CD4-positive, CD25-positive, alpha-beta regulatory T cell (primary cell): ENCODE results near the gene YBX2. TPM values are rescaled to one million over a fixed set of nuclear protein-coding genes. Genes with fewer than 3 reads are reported as not detected.

Experiments used
- ATAC-seq, 2 donors: fragments of 150-1000 bp; cut with Tn5 transposase; one replicate each; pipeline ENCODE4 v1.10.0; 2021; ENCODE audit warnings: low read depth in 2 of 2, moderate number of reproducible peaks in 2 of 2, moderate library complexity in 1 of 2
- DNase-seq, 3 donors: peaks; one replicate each; pipeline versions ENCODE4 v3.0.0 to v3.0.0-alpha.2; 2012 to 2022; ENCODE audit warnings: mixed read lengths in 1 of 3
- H3K27ac ChIP-seq: one replicate; pipeline ENCODE4 v1.7.0; 2013; ENCODE audit warnings: mild to moderate bottlenecking, low read length; ENCODE audit not compliant: insufficient read depth, poor library complexity, severe bottlenecking
- H3K27me3 ChIP-seq: one replicate; pipeline ENCODE4 v1.7.0; 2013; ENCODE audit warnings: low read length; ENCODE audit not compliant: control insufficient read depth, insufficient read depth
- H3K36me3 ChIP-seq: one replicate; pipeline ENCODE4 v1.7.0; 2013; ENCODE audit warnings: mild to moderate bottlenecking, low read length, moderate library complexity; ENCODE audit not compliant: control insufficient read depth, insufficient read depth
- H3K4me1 ChIP-seq: 2 replicates; pipeline ENCODE4 v1.7.0; 2013; ENCODE audit warnings: mild to moderate bottlenecking, low read length; ENCODE audit not compliant: insufficient read depth, control insufficient read depth, poor library complexity, severe bottlenecking
- H3K4me3 ChIP-seq: one replicate; pipeline ENCODE4 v1.7.0; 2013; ENCODE audit warnings: low read depth, mild to moderate bottlenecking, low read length, moderate library complexity
- H3K9me3 ChIP-seq, 2 experiments: 1 replicate in 1 of 2; 2 replicates in 1 of 2; pipeline ENCODE4 v1.7.0; 2013; ENCODE audit warnings: low read length in 2 of 2, mild to moderate bottlenecking in 1 of 2, moderate library complexity in 1 of 2; ENCODE audit not compliant: control insufficient read depth in 2 of 2
- H3K27ac Mint-ChIP-seq, 3 donors: one replicate each; pipeline ENCODE4 v1.8.0; 2020 to 2022; ENCODE audit warnings: mild to moderate bottlenecking in 3 of 3, mixed read lengths in 3 of 3, moderate library complexity in 2 of 3
- H3K27me3 Mint-ChIP-seq: one replicate; pipeline ENCODE4 v1.8.0; 2022; ENCODE audit warnings: mild to moderate bottlenecking, mixed read lengths
- H3K36me3 Mint-ChIP-seq: one replicate; pipeline ENCODE4 v1.8.0; 2020; ENCODE audit warnings: mixed read lengths
- H3K4me1 Mint-ChIP-seq, 4 donors: one replicate each; pipeline ENCODE4 v1.8.0; 2020 to 2022; ENCODE audit warnings: mixed read lengths in 4 of 4, mild to moderate bottlenecking in 1 of 4
- H3K4me3 Mint-ChIP-seq, 4 donors: one replicate each; pipeline ENCODE4 v1.8.0; 2020 to 2022; ENCODE audit warnings: mild to moderate bottlenecking in 4 of 4, mixed read lengths in 4 of 4, moderate library complexity in 3 of 4
- H3K9me3 Mint-ChIP-seq, 7 donors: one replicate each; pipeline ENCODE4 v1.8.0; 2020 to 2022; ENCODE audit warnings: mixed read lengths in 7 of 7, mild to moderate bottlenecking in 3 of 7, moderate library complexity in 2 of 7
- polyA plus RNA-seq, 4 donors: library from polyadenylated mRNA; unstranded; fragments of 300-500 nt; fragmentation: Illumina TruSeq; gene quantifications; one replicate each; pipeline ENCODE4 v1.2.3, GENCODE V29; 2021
- total RNA-seq: library from RNA; stranded (reverse); gene quantifications from one replicate; pipeline ENCODE4 v1.2.3, GENCODE V29; 2022

Gene YBX2
- total and polyA plus RNA-seq, 5 donors from 2014 or later = not detected

GRCh38 chr17:7293159-7293558 is 1.3 kb downstream of the YBX2 start:
- Mint-ChIP-seq H3K27ac (peak overlapping the region in 1 of 3 donors; percentile 76), H3K27me3 (peaks cover 46% of the 10 kb centered on the region), H3K4me1 (peaks cover 4 to 27% (median 9%) of the 10 kb centered on the region in 4 donors), H3K9me3 (no peaks in the 10 kb centered on the region), H3K36me3 (peaks cover 3% of the 10 kb centered on the region), H3K4me3 (peak overlapping the region; percentile 70 to 75 (median 72))
- Histone ChIP-seq H3K4me3 (no peak overlapping the region), H3K9me3 (no peaks in the 10 kb centered on the region), H3K27me3 (peaks cover 10% of the 10 kb centered on the region), H3K36me3 (no peaks in the 10 kb centered on the region), H3K4me1 (peaks cover 31% of the 10 kb centered on the region), H3K27ac (no peak overlapping the region)
- ATAC-seq (no peak), DNase-seq (no peak)

- Histone ChIP-seq H3K9me3 (no peaks in the 10 kb centered on the region), H3K27ac (no peak overlapping the region), H3K27me3 (peaks cover 10% of the 10 kb centered on the region), H3K4me1 (peaks cover 31% of the 10 kb centered on the region), H3K4me3 (no peak overlapping the region), H3K36me3 (no peaks in the 10 kb centered on the region)
- Mint-ChIP-seq H3K27me3 (peaks cover 50% of the 10 kb centered on the region), H3K4me1 (peaks cover 4 to 27% (median 9%) of the 10 kb centered on the region in 4 donors), H3K4me3 (peak overlapping the region in 2 of 4 donors; percentile 38 to 57), H3K36me3 (peaks cover 3% of the 10 kb centered on the region), H3K9me3 (no peaks in the 10 kb centered on the region), H3K27ac (no peak overlapping the region)
- ATAC-seq (no peak), DNase-seq (no peak)
These were observed 1.7 kb downstream of the YBX2 start for GRCh38 chr17:7292729-7293128.

GRCh38 chr17:7292194-7292593 is 2.2 kb downstream of the YBX2 start:
- H3K27me3 Mint-ChIP-seq = peaks cover 55% of the 10 kb centered on the region
- H3K36me3 ChIP-seq = no peaks in the 10 kb centered on the region
- H3K9me3 Mint-ChIP-seq = no peaks in the 10 kb centered on the region
- peak overlapping the region in 2 of 4 donors; percentile 15 to 32 for H3K4me3 Mint-ChIP-seq
- H3K27ac Mint-ChIP-seq = no peak overlapping the region
- H3K27ac ChIP-seq = no peak overlapping the region
- ATAC-seq = no peak
- peaks cover 10% of the 10 kb centered on the region for H3K27me3 ChIP-seq
- H3K36me3 Mint-ChIP-seq = peaks cover 3% of the 10 kb centered on the region
- no peak overlapping the region for H3K4me3 ChIP-seq
- peaks cover 31% of the 10 kb centered on the region for H3K4me1 ChIP-seq
- DNase-seq = no peak
- H3K9me3 ChIP-seq = no peaks in the 10 kb centered on the region
- peaks cover 4 to 27% (median 9%) of the 10 kb centered on the region in 4 donors for H3K4me1 Mint-ChIP-seq

DNA sequence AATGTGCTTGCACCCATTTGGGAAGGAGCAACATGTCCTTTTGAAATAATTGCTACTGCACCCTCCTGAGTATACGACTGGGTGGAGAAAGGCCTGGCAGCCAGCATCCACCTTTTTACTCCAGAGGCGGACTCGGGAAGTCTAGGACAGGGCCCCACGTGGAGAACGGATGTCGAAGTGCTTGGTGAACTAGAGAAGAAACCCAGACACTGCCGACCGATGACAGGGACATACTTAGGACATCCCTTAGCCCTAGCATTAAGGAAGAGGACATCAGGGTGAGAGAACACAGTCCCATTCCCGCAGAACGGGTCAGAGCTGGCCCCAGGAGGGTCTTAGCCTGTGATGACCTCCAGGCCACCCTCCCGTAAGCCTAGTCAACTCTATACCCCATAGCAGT is 3.8 kb downstream of the YBX2 start:
- H3K27me3 Mint-ChIP-seq = peaks cover 52% of the 10 kb centered on the region
- H3K36me3 ChIP-seq = no peaks in the 10 kb centered on the region
- peaks cover 4 to 18% (median 6%) of the 10 kb centered on the region in 4 donors for H3K4me1 Mint-ChIP-seq
- no peak overlapping the region for H3K4me3 Mint-ChIP-seq
- peaks cover 21% of the 10 kb centered on the region for H3K4me1 ChIP-seq
- DNase-seq (no peak), ATAC-seq (no peak)
- H3K9me3 ChIP-seq = no peaks in the 10 kb centered on the region
- peaks cover 3% of the 10 kb centered on the region for H3K36me3 Mint-ChIP-seq
- peaks cover 11% of the 10 kb centered on the region for H3K27me3 ChIP-seq
- H3K4me3 ChIP-seq = no peak overlapping the region
- H3K27ac ChIP-seq = no peak overlapping the region
- peaks cover 0 to 1% (median 0%) of the 10 kb centered on the region in 7 donors for H3K9me3 Mint-ChIP-seq
- H3K27ac Mint-ChIP-seq = no peak overlapping the region

GRCh38 chr17:7290166-7290565 is 4.3 kb downstream of the YBX2 start:
- Histone ChIP-seq H3K36me3 (no peaks in the 10 kb centered on the region), H3K27me3 (peaks cover 11% of the 10 kb centered on the region), H3K9me3 (no peaks in the 10 kb centered on the region), H3K27ac (no peak overlapping the region), H3K4me1 (peaks cover 16% of the 10 kb centered on the region), H3K4me3 (no peak overlapping the region)
- Mint-ChIP-seq H3K4me1 (peaks cover 1 to 13% (median 5%) of the 10 kb centered on the region in 4 donors), H3K4me3 (no peak overlapping the region), H3K27ac (no peak overlapping the region), H3K36me3 (peaks cover 3% of the 10 kb centered on the region), H3K27me3 (peaks cover 46% of the 10 kb centered on the region), H3K9me3 (peaks cover 0 to 1% (median 0%) of the 10 kb centered on the region in 7 donors)
- no peak for ATAC-seq
- DNase-seq = no peak

- Mint-ChIP-seq H3K27me3 (peaks cover 46% of the 10 kb centered on the region), H3K36me3 (peaks cover 3% of the 10 kb centered on the region), H3K9me3 (peaks cover 0 to 1% (median 0%) of the 10 kb centered on the region in 7 donors), H3K27ac (no peak overlapping the region), H3K4me3 (no peak overlapping the region), H3K4me1 (peaks cover 0 to 9% (median 5%) of the 10 kb centered on the region in 4 donors)
- Histone ChIP-seq H3K9me3 (no peaks in the 10 kb centered on the region), H3K36me3 (no peaks in the 10 kb centered on the region), H3K27me3 (peaks cover 11% of the 10 kb centered on the region), H3K4me1 (peaks cover 9% of the 10 kb centered on the region), H3K4me3 (no peak overlapping the region), H3K27ac (no peak overlapping the region)
- ATAC-seq = no peak
- DNase-seq = no peak
These were observed 5.0 kb downstream of the YBX2 start for GRCh38 chr17:7289256-7290032.

- peaks cover 56% of the 10 kb centered on the region for H3K27me3 Mint-ChIP-seq
- H3K4me1 Mint-ChIP-seq = peaks cover 0 to 24% (median 7%) of the 10 kb centered on the region in 4 donors
- H3K27me3 ChIP-seq = peaks cover 2% of the 10 kb centered on the region
- no peaks in the 10 kb centered on the region for H3K36me3 ChIP-seq
- H3K4me1 ChIP-seq = peaks cover 19% of the 10 kb centered on the region
- ATAC-seq (no peak), DNase-seq (no peak)
- no peak overlapping the region for H3K27ac ChIP-seq
- peaks cover 0 to 1% (median 0%) of the 10 kb centered on the region in 7 donors for H3K9me3 Mint-ChIP-seq
- H3K27ac Mint-ChIP-seq = no peak overlapping the region
- H3K4me3 Mint-ChIP-seq = no peak overlapping the region
- H3K9me3 ChIP-seq = no peaks in the 10 kb centered on the region
- H3K36me3 Mint-ChIP-seq = no peaks in the 10 kb centered on the region
- H3K4me3 ChIP-seq = no peak overlapping the region
These were observed 8.8 kb downstream of the YBX2 start for GRCh38 chr17:7285679-7286078.

GRCh38 chr17:7284911-7285310 is 9.5 kb downstream of the YBX2 start:
- Histone ChIP-seq H3K4me1 (peaks cover 21% of the 10 kb centered on the region), H3K27ac (no peak overlapping the region), H3K9me3 (no peaks in the 10 kb centered on the region), H3K36me3 (no peaks in the 10 kb centered on the region), H3K4me3 (no peak overlapping the region), H3K27me3 (peaks cover 2% of the 10 kb centered on the region)
- no peak overlapping the region for H3K4me3 Mint-ChIP-seq
- ATAC-seq (no peak), DNase-seq (no peak)
- no peaks in the 10 kb centered on the region for H3K36me3 Mint-ChIP-seq
- no peak overlapping the region for H3K27ac Mint-ChIP-seq
- peaks cover 63% of the 10 kb centered on the region for H3K27me3 Mint-ChIP-seq
- peaks cover 0 to 1% (median 0%) of the 10 kb centered on the region in 7 donors for H3K9me3 Mint-ChIP-seq
- H3K4me1 Mint-ChIP-seq = peaks cover 0 to 30% (median 11%) of the 10 kb centered on the region in 4 donors
